ENCODE measurements around the gene AMOTL2.

AMOTL2 gene

DNA sequence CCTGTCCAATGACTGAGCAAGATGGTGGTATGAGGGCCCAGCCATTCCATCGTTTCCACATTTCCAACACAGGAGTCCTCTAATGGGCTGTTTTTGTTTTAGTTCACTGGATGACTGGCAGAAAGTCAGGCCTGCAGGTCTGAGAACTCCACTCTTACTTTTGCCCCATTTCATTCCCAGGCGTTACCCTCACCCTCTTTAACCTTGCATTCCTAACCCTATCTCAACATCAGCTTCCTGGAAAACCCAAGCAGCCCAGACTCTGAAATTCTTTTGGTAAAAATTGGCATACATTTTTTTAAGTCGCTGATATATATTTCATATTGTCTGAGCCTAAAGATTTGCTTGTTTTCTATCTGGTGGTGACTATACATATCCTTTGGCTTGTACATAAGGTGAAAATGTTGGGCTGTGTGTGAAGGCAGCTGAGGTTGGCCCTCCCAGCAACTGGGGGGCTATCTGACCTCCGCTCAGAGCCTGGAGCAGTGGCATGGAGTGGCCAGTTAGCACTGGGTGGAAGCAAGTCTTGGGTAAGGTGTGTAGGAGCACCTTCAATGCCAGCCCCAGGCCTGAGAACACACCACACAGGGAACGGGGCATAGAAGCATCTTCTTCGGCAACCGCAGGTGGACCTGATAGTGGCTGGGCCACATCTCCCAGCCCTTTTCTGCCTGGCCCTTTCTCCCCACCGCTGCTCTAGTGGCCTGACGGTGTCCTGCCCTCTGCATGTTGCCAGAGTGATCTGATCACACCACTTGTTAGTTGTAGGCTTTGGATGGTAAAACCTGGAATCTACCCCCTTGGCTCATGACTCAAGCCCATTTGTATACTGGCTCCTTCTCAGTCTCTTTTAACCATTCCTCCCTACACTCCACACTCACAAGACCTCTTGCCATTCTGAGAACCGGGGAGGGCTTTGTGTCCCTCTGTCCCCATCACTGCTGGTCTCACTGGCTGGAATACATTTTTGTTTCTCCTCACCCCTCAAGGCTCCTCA is 50.0 kb downstream of the AMOTL2 start:
- H3K27ac ChIP-seq (ENCODE audit: low read length) = no peak overlapping the region

DNA sequence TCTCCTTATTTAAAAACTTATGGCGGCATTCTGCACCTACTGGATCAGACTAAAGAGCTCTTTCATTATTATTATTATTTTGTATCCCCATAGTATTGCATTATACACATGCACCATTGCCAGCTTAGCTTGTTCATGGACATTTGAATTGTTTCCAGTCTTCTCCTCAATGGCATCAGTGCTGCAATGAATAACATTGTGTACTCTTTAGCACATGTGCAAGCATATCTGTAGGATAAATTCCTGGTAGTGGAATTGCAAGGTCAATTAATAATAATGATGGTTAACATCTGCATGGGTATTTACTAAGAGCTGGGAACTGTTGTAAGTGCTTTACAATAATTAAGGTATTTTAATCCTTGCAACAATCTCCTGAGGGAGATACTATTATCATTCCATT is 52.0 kb downstream of the AMOTL2 start:
- H3K36me3 ChIP-seq (ENCODE audit: control insufficient read depth in 2 of 2, insufficient read depth in 2 of 2, low read length in 2 of 2) = no peaks in the 10 kb centered on the region
- H3K4me3 ChIP-seq (ENCODE audit: low read length in 2 of 2) = no peak overlapping the region
- no peaks in the 10 kb centered on the region for H3K9me3 ChIP-seq (ENCODE audit: control insufficient read depth in 2 of 2, low read length in 2 of 2)
- no peak overlapping the region for H3K9ac ChIP-seq (ENCODE audit: low read length in 2 of 2)
- H3K4me1 ChIP-seq (ENCODE audit: control insufficient read depth, insufficient read depth, low read length) = peaks cover 17% of the 10 kb centered on the region
- H3K27ac ChIP-seq (ENCODE audit: low read length) = no peak overlapping the region
- H3K27me3 ChIP-seq (ENCODE audit: control insufficient read depth in 1 of 2, insufficient read depth in 2 of 2, low read length in 2 of 2) = no peaks in the 10 kb centered on the region

More for the DNA sequence above, 50.0 kb downstream of the AMOTL2 start:
- Histone ChIP-seq H3K9ac (ENCODE audit: low read length in 2 of 2) (no peak overlapping the region), H3K36me3 (ENCODE audit: control insufficient read depth in 2 of 2, insufficient read depth in 2 of 2, low read length in 2 of 2) (no peaks in the 10 kb centered on the region), H3K4me1 (ENCODE audit: control insufficient read depth, insufficient read depth, low read length) (peaks cover 28% of the 10 kb centered on the region), H3K9me3 (ENCODE audit: control insufficient read depth in 2 of 2, low read length in 2 of 2) (no peaks in the 10 kb centered on the region), H3K4me3 (ENCODE audit: low read length in 2 of 2) (no peak overlapping the region), H3K27me3 (ENCODE audit: control insufficient read depth in 1 of 2, insufficient read depth in 2 of 2, low read length in 2 of 2) (no peaks in the 10 kb centered on the region)

DNA sequence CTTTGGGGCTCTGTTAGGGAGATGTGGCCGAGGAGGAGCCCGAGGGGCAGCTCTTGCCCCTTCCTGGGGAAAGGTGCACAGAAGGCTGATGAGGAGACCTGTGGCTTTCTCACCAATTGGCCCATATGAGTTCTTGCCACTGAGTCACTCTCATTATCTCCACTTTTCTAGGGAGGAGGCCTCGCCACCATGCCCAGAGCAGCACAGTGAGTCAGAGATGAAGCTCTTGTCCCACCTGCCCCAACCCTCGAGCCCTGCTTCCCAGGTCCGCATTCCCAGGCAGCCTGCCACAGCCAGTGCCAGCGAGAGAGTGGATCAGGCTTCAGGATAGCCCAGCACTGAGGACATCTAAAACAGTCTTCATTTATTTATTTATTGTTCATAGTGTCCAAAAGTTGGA is 53.5 kb downstream of the AMOTL2 start:
- no peak overlapping the region for H3K9ac ChIP-seq (ENCODE audit: low read length in 2 of 2)

DNA sequence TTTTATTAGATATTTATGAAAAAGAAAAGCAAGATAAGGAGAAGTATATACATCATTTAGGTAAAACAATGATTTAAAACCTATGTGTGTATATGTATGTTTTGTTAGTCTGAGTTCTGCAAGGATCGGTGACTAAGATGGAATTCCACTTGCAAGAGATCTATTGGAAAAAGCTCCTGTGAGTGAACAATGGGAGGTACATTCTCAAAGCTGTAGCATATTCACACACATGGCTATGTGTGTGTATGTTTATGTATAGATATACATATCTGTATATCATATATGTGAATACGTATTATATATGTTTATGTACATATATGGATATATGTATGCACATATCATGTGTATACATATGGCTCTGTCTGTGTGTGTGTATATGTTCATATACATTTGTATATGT is 54.3 kb downstream of the AMOTL2 start:
- no peaks in the 10 kb centered on the region for H3K9me3 ChIP-seq (ENCODE audit: control insufficient read depth in 2 of 2, low read length in 2 of 2)
- peaks cover 6% of the 10 kb centered on the region for H3K4me1 ChIP-seq (ENCODE audit: control insufficient read depth, insufficient read depth, low read length)
- no peaks in the 10 kb centered on the region for H3K36me3 ChIP-seq (ENCODE audit: control insufficient read depth in 2 of 2, insufficient read depth in 2 of 2, low read length in 2 of 2)
- no peak overlapping the region for H3K4me3 ChIP-seq (ENCODE audit: low read length in 2 of 2)
- no peak overlapping the region for H3K27ac ChIP-seq (ENCODE audit: low read length)
- no peak overlapping the region for H3K9ac ChIP-seq (ENCODE audit: low read length in 2 of 2)
- H3K27me3 ChIP-seq (ENCODE audit: control insufficient read depth in 1 of 2, insufficient read depth in 2 of 2, low read length in 2 of 2) = no peaks in the 10 kb centered on the region

More for the DNA sequence above, 53.5 kb downstream of the AMOTL2 start:
- Histone ChIP-seq H3K4me1 (ENCODE audit: control insufficient read depth, insufficient read depth, low read length) (peaks cover 6% of the 10 kb centered on the region), H3K27ac (ENCODE audit: low read length) (no peak overlapping the region), H3K36me3 (ENCODE audit: control insufficient read depth in 2 of 2, insufficient read depth in 2 of 2, low read length in 2 of 2) (no peaks in the 10 kb centered on the region), H3K4me3 (ENCODE audit: low read length in 2 of 2) (no peak overlapping the region), H3K9me3 (ENCODE audit: control insufficient read depth in 2 of 2, low read length in 2 of 2) (no peaks in the 10 kb centered on the region), H3K27me3 (ENCODE audit: control insufficient read depth in 1 of 2, insufficient read depth in 2 of 2, low read length in 2 of 2) (no peaks in the 10 kb centered on the region)

DNA sequence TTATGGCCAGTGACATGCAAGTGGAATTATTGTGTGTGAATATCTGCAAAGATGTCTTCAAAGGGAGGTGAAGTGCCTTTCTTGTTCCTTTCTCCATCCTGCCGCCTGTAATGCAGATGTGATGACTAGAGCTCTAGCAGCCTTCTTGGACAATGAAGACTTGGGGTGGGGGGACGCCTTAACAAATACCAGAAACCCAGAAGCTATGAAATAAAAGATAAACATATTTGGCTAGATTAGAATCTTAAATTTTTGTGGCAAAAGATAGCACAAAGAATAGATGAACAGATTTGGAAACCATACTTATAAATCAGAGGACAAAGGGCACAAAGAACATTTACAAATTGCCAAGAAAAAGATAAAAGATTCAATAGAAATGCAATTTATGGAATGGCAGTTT is 56.1 kb downstream of the AMOTL2 start:
- H3K4me3 ChIP-seq (ENCODE audit: low read length in 2 of 2) = no peak overlapping the region
- H3K27ac ChIP-seq (ENCODE audit: low read length) = no peak overlapping the region
- H3K4me1 ChIP-seq (ENCODE audit: control insufficient read depth, insufficient read depth, low read length) = peaks cover 22% of the 10 kb centered on the region
- H3K9me3 ChIP-seq (ENCODE audit: control insufficient read depth in 2 of 2, low read length in 2 of 2) = no peaks in the 10 kb centered on the region
- no peaks in the 10 kb centered on the region for H3K27me3 ChIP-seq (ENCODE audit: control insufficient read depth in 1 of 2, insufficient read depth in 2 of 2, low read length in 2 of 2)
- H3K9ac ChIP-seq (ENCODE audit: low read length in 2 of 2) = no peak overlapping the region
- H3K36me3 ChIP-seq (ENCODE audit: control insufficient read depth in 2 of 2, insufficient read depth in 2 of 2, low read length in 2 of 2) = no peaks in the 10 kb centered on the region

DNA sequence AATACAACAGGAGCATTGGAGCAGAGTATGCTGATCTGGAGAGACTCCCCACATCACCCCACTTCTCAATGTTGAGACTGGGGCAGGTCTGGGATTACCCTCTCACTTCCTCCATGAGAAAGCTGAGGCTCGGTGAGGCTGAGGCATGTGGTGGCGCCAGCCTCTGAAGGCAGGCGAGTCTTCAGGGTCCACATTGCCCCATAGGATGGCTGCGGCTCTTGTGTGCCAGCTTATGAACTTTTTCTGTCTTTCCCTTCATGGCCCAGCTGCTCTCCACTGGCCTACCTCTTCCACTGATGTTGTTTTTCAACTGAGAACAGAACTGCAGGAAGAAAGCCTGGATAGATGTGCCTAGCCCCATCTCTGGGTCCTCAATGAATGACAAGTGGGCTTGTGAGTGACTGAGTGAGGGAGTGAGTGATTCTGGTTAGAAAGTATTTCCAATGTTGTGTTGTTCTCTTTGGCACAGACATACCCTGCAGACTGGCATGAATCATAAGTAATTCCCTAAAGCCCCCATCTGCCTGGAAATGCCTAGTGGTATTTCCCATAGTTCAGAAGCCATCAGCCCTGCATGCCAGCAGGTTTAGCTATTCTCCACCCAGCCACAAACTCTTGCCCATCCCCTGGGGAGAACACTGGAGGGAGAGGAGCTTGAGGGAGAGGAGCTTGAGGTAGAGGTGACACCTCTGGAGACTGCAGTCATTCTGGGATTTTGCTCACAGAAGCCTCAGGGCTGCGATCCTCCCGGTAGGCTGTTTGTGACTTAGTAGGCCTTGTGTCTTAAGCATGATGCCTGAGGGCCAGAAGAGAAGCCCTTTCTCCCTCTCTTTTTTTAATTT is 56.9 kb downstream of the AMOTL2 start:
- Histone ChIP-seq H3K4me3 (ENCODE audit: low read length in 2 of 2) (no peak overlapping the region), H3K36me3 (ENCODE audit: control insufficient read depth in 2 of 2, insufficient read depth in 2 of 2, low read length in 2 of 2) (no peaks in the 10 kb centered on the region), H3K9me3 (ENCODE audit: control insufficient read depth in 2 of 2, low read length in 2 of 2) (no peaks in the 10 kb centered on the region), H3K27me3 (ENCODE audit: control insufficient read depth in 1 of 2, insufficient read depth in 2 of 2, low read length in 2 of 2) (no peaks in the 10 kb centered on the region), H3K4me1 (ENCODE audit: control insufficient read depth, insufficient read depth, low read length) (peaks cover 29% of the 10 kb centered on the region), H3K27ac (ENCODE audit: low read length) (no peak overlapping the region), H3K9ac (ENCODE audit: low read length in 2 of 2) (no peak overlapping the region)

DNA sequence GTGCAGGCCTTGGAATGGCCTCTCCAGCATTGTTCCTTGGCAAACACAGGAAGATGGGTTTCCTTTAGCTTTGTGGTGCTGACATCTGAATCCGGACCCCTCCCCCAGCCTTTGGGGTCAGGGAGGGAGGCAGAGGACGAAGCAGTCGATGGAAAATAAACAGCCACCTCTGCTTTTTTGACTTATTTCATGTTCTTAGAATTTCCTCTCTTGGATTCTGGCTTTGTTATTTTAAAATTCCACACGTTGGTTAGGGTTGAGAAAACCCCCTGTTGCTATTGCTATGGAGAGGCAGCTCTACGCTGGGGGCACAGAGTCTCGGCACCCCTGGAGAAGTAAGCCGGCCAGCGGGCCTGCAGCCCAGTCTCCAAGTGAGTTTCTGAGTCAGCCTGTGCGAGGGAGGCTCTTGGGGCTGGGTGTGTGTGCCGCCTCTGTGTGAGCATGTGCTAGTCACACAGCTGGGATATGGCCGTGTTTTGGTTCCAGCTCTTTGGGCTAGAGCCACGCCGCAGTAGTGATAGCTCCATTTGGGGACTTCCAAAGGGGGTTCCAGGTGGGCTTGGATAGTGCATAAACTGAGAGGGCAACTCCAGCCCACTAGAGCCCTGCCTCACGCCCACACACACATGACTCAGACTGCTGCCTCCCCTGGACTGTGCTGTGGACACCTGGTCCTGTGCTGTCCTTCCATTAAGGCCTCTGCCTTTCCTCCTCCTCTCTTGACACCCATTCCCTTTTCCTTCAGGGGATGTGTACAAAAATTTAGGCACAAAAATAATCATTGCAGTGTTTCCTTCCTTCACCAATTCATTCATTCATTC is 58.8 kb downstream of the AMOTL2 start:
- Histone ChIP-seq H3K4me1 (ENCODE audit: control insufficient read depth, insufficient read depth, low read length) (peaks cover 41% of the 10 kb centered on the region), H3K36me3 (ENCODE audit: control insufficient read depth in 2 of 2, insufficient read depth in 2 of 2, low read length in 2 of 2) (no peaks in the 10 kb centered on the region), H3K27me3 (ENCODE audit: control insufficient read depth in 1 of 2, insufficient read depth in 2 of 2, low read length in 2 of 2) (no peaks in the 10 kb centered on the region), H3K9me3 (ENCODE audit: control insufficient read depth in 2 of 2, low read length in 2 of 2) (no peaks in the 10 kb centered on the region), H3K27ac (ENCODE audit: low read length) (peak overlapping the region; percentile 41), H3K4me3 (ENCODE audit: low read length in 2 of 2) (no peak overlapping the region), H3K9ac (ENCODE audit: low read length in 2 of 2) (no peak overlapping the region)

DNA sequence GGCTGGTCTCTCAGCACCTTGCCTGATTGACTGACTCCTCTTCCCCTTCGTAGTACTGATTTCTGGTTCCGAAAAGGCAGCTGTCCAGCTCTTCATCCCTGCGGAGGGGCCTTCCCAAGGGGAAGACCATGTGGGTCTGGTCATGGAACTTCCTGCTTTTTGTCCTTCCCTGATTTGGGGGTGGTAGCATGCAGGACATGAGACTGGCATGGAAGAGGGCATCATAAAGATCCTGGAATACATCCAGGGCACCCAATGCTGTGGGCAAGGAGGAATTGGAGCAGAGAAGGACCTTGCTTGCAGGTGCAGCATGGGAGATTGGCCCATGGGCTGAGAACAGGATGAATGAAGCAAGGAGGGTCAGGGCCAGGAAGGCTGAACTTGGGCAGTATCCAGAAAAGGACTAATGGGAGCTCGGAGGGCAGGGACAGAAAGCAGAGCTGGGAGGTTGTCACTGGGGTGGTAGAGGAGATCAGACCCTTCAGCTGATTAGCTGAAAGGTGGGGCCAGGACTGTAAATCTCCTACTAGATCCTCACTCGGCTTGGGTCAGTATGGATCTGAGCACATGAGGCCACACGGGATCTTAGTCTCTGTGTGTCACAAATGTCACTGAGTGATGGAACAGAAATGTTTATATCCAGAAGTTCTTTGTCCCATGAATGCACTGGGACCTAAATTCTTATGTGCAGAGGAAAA is 59.5 kb downstream of the AMOTL2 start:
- peaks cover 41% of the 10 kb centered on the region for H3K4me1 ChIP-seq (ENCODE audit: control insufficient read depth, insufficient read depth, low read length)
- H3K27ac ChIP-seq (ENCODE audit: low read length) = peak overlapping the region; percentile 86
- H3K9ac ChIP-seq (ENCODE audit: low read length in 2 of 2) = no peak overlapping the region
- H3K4me3 ChIP-seq (ENCODE audit: low read length in 2 of 2) = peak overlapping the region in 1 of 2 donors; percentile 77
- no peaks in the 10 kb centered on the region for H3K9me3 ChIP-seq (ENCODE audit: control insufficient read depth in 2 of 2, low read length in 2 of 2)
- H3K36me3 ChIP-seq (ENCODE audit: control insufficient read depth in 2 of 2, insufficient read depth in 2 of 2, low read length in 2 of 2) = no peaks in the 10 kb centered on the region
- no peaks in the 10 kb centered on the region for H3K27me3 ChIP-seq (ENCODE audit: control insufficient read depth in 1 of 2, insufficient read depth in 2 of 2, low read length in 2 of 2)

DNA sequence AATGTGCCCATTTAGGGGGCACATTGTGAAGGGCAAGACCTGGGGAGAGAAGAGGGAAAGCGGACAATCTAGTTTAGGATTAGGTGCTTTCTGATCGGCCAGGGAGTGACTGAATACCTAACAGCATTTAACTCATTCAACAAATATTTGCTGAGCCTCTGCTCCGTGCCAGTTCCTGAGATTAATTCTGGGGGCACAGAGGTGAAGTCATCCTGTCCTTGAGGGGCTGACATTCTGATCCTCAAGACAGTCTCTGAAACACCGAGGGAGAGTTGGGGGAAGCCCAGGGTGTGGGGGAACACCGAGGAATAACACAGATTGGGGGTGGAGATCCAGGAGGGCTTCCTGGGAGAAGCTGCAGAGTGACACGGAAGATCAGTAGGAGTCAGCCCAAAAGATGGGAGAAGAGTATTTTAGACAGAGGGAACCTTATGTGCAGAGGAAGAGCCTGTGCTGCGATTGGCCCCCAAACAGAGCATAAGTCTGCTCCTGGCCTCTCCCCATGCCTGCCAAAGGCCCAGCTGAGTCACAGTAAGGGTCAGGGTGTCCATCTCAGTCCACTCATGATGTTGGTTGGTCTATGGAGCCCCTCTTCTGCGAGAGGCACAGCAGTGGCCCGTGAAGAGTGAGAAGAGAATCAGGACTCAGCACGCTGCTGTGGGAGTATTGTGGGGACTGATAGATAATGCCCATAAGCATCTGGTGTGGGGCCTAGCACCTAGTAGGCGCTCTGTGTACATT is 60.2 kb downstream of the AMOTL2 start:
- H3K9me3 ChIP-seq (ENCODE audit: control insufficient read depth in 2 of 2, low read length in 2 of 2) = no peaks in the 10 kb centered on the region
- peak overlapping the region; percentile 86 to 90 for H3K9ac ChIP-seq (ENCODE audit: low read length in 2 of 2)
- peak overlapping the region; percentile 86 for H3K27ac ChIP-seq (ENCODE audit: low read length)
- H3K36me3 ChIP-seq (ENCODE audit: control insufficient read depth in 2 of 2, insufficient read depth in 2 of 2, low read length in 2 of 2) = no peaks in the 10 kb centered on the region
- H3K4me1 ChIP-seq (ENCODE audit: control insufficient read depth, insufficient read depth, low read length) = peaks cover 41% of the 10 kb centered on the region
- H3K4me3 ChIP-seq (ENCODE audit: low read length in 2 of 2) = peak overlapping the region; percentile 69 to 77
- H3K27me3 ChIP-seq (ENCODE audit: control insufficient read depth in 1 of 2, insufficient read depth in 2 of 2, low read length in 2 of 2) = no peaks in the 10 kb centered on the region
